K562 (cell line): ENCODE data around the gene EPHA10. TPM values are rescaled to one million over a fixed set of nuclear protein-coding genes. Genes with fewer than 3 reads are reported as not detected.

ENCODE experiments used
- FOXK1 ChIP-seq: sonication (generic); formaldehyde crosslinking; IDR thresholded peaks from 2 replicates; pipeline ENCODE4 v1.8.0; 2022; ENCODE audit warnings: missing genetic modification reagents, mild to moderate bottlenecking, borderline replicate concordance
- FOXP1 ChIP-seq: sonication (generic); formaldehyde crosslinking; IDR thresholded peaks from 2 replicates; pipeline ENCODE4 v1.8.0; 2022; ENCODE audit warnings: mild to moderate bottlenecking, missing genetic modification reagents
- GATA2 ChIP-seq: sonication (generic); formaldehyde crosslinking; IDR thresholded peaks from 2 replicates; pipeline ENCODE4 v1.4.0; 2020; ENCODE audit warnings: mild to moderate bottlenecking, missing genetic modification reagents
- KLF1 ChIP-seq: fragments of 450-650 bp; IDR thresholded peaks from 2 replicates; pipeline ENCODE4 v1.6.1; 2016; ENCODE audit warnings: missing genetic modification characterization, missing compliant biosample characterization
- MAZ ChIP-seq, 2 experiments: fragments of 450-650 bp in 1 of 2; sonication (generic) in 1 of 2; formaldehyde crosslinking; IDR thresholded peaks in 1 of 2; conservative IDR thresholded peaks in 1 of 2; 2 replicates each; pipeline versions ENCODE4 v1.4.0 to v1.5.0; 2020; ENCODE audit warnings: mild to moderate bottlenecking in 1 of 2, missing genetic modification reagents in 1 of 2
- MEF2A ChIP-seq: IDR thresholded peaks from 2 replicates; pipeline ENCODE4 v1.6.1; 2011; ENCODE audit warnings: low read depth, mild to moderate bottlenecking, low read length, moderate library complexity; ENCODE audit not compliant: control insufficient read depth
- REST ChIP-seq, 2 experiments: fragments of 450-650 bp; formaldehyde crosslinking in 1 of 2; IDR thresholded peaks; 2 replicates each; pipeline versions ENCODE4 v1.4.0 to v1.6.1; 2014 to 2020; ENCODE audit warnings: mild to moderate bottlenecking in 2 of 2, borderline replicate concordance in 1 of 2, low read depth in 1 of 2
- SIN3A ChIP-seq, 2 experiments: fragments of 150-350 bp in 1 of 2; IDR thresholded peaks; 2 replicates each; pipeline ENCODE4 v1.6.1; 2011 to 2016; ENCODE audit warnings: borderline replicate concordance in 2 of 2, low read depth in 2 of 2, low read length in 2 of 2, mild to moderate bottlenecking in 2 of 2, moderate library complexity in 2 of 2; ENCODE audit not compliant: control insufficient read depth in 1 of 2
- SRSF7 ChIP-seq: fragments of 200-400 bp; formaldehyde crosslinking; optimal IDR thresholded peaks from 2 replicates; pipeline ENCODE3; 2017; ENCODE audit warnings: mild to moderate bottlenecking, low read depth, low read length
- TCF7 ChIP-seq: sonication (generic); IDR thresholded peaks from 2 replicates; pipeline ENCODE4 v1.6.1; 2016; ENCODE audit warnings: antibody characterized with exemption, borderline replicate concordance
- ZNF143 ChIP-seq: sonication (generic); formaldehyde crosslinking; IDR thresholded peaks from 2 replicates; pipeline ENCODE4 v1.9.0; 2022; ENCODE audit warnings: mild to moderate bottlenecking, missing genetic modification reagents
- ZNF699 ChIP-seq: fragments of 250-450 bp; sonication (Bioruptor Pico); IDR thresholded peaks from 2 replicates; pipeline ENCODE4 v1.8.0; 2021; ENCODE audit warnings: mild to moderate bottlenecking, moderate library complexity; ENCODE audit not compliant: insufficient replicate concordance
- polyA plus RNA-seq, 8 experiments: library from polyadenylated mRNA; depleted of rRNA in 4 of 8; stranded (reverse) in 5 of 8; unstranded in 3 of 8; fragments of >200 nt; fragmentation: Nextera tagmentation in 2 of 8; fragmentation: Illumina TruSeq in 1 of 8; extraction: Ambion mirVana in 2 of 8; extraction: Trizol in 1 of 8; gene quantifications; 2 replicates each; pipeline versions ENCODE4 v1.2.1 to v1.2.3, GENCODE V29; 2011 to 2014; ENCODE audit warnings: inconsistent platforms in 1 of 8, missing spikeins in 1 of 8
- total RNA-seq, 7 experiments: library from RNA; depleted of rRNA in 6 of 7; stranded (reverse); fragments of >200 nt in 6 of 7; fragmentation: Illumina TruSeq in 2 of 7; extraction: Trizol in 2 of 7; gene quantifications; 2 replicates each; pipeline versions ENCODE4 v1.2.1 to v1.2.3, GENCODE V29; 2011 to 2021; ENCODE audit warnings: low replicate concordance in 1 of 7
- TF ChIP-seq, protein P1 (sequence below), 3 experiments: IDR thresholded peaks in 2 of 3; conservative IDR thresholded peaks in 1 of 3; 2 replicates each; pipeline ENCODE4 v1.5.1; 2011 to 2012; ENCODE audit warnings: low read length in 3 of 3, mild to moderate bottlenecking in 3 of 3, control low read depth in 2 of 3, improper control_type of control experiment in 1 of 3, inconsistent platforms in 1 of 3, low read depth in 1 of 3, mixed read lengths in 1 of 3, moderate library complexity in 1 of 3; ENCODE audit not compliant: insufficient read depth in 2 of 3

EPHA10 gene
- total and polyA plus RNA-seq, 9 of the 15 experiments (the other 6 are each of a cell fraction or from before 2014, with no cell fraction given): 0.03 TPM; not detected in 8

- no peak for TF ChIP-seq MEF2A
- TF ChIP-seq REST (IDR thresholded peaks at IDR 0.05; ENCODE audit: borderline replicate concordance): peak; percentile 76; the same call in 1 of the 2 replicates
- no peak for TF ChIP-seq REST (CRISPR knock-in tag; IDR thresholded peaks at IDR 0.05; ENCODE audit: low read depth)
- no peak for TF ChIP-seq FOXP1 (CRISPR knock-in tag)
- no peak for TF ChIP-seq GATA2 (CRISPR knock-in tag)
- TF ChIP-seq SRSF7: no peak
- TF ChIP-seq KLF1: no peak
- TF ChIP-seq SIN3A (IDR thresholded peaks at IDR 0.05; ENCODE audit: borderline replicate concordance in 2 of 2, control insufficient read depth in 1 of 2, low read depth in 2 of 2, low read length in 2 of 2): no peak
- no peak for TF ChIP-seq ZNF699
- TF ChIP-seq MAZ (CRISPR knock-in tag; conservative IDR thresholded peaks at IDR 0.05 in 1 of 2, IDR thresholded peaks at IDR 0.05 in 1 of 2): no peak
- TF ChIP-seq ZNF143 (CRISPR knock-in tag): no peak
- peak; percentile 93 for TF ChIP-seq TCF7
- TF ChIP-seq FOXK1 (CRISPR knock-in tag): no peak
- TF ChIP-seq, protein P1, sequence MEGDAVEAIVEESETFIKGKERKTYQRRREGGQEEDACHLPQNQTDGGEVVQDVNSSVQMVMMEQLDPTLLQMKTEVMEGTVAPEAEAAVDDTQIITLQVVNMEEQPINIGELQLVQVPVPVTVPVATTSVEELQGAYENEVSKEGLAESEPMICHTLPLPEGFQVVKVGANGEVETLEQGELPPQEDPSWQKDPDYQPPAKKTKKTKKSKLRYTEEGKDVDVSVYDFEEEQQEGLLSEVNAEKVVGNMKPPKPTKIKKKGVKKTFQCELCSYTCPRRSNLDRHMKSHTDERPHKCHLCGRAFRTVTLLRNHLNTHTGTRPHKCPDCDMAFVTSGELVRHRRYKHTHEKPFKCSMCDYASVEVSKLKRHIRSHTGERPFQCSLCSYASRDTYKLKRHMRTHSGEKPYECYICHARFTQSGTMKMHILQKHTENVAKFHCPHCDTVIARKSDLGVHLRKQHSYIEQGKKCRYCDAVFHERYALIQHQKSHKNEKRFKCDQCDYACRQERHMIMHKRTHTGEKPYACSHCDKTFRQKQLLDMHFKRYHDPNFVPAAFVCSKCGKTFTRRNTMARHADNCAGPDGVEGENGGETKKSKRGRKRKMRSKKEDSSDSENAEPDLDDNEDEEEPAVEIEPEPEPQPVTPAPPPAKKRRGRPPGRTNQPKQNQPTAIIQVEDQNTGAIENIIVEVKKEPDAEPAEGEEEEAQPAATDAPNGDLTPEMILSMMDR (IDR thresholded peaks at IDR 0.05 in 2 of 3, conservative IDR thresholded peaks at IDR 0.05 in 1 of 3; ENCODE audit: insufficient read depth in 2 of 3, low read depth in 1 of 3, low read length in 3 of 3): peak; percentile 80 to 97 (median 91)
These were observed 82.5 kb downstream of the EPHA10 start (continued) for GRCh38 chr1:37682334-37682987.
